ENCODE results near the gene NENF.

Gene NENF

GRCh38 chr1:212482637-212483441 is 50.1 kb downstream of the NENF start:
- FAIRE-seq, result no peak

- FAIRE-seq, result no peak
Observed at GRCh38 chr1:212484701-212485570, 52.2 kb downstream of the NENF start.

DNA sequence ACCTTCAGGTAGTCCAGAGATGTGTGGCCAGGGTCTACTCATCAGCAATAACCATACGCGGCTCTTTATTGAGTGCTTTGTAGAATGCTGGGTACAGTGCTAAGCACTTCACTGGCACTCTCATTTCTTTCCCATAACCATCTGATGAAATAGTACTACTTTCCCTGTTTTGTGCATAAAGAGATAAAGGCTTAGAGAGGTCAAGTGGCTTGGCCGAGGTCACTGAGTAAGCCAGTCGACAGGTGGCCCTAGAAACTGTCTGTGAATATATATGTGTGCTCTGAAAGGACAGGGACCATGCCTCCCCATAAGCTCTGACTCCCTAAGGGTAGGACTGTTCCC is 52.8 kb downstream of the NENF start:
- FAIRE-seq, result no peak

- FAIRE-seq, result no peak
Observed at GRCh38 chr1:212485913-212486618, 53.3 kb downstream of the NENF start.

DNA sequence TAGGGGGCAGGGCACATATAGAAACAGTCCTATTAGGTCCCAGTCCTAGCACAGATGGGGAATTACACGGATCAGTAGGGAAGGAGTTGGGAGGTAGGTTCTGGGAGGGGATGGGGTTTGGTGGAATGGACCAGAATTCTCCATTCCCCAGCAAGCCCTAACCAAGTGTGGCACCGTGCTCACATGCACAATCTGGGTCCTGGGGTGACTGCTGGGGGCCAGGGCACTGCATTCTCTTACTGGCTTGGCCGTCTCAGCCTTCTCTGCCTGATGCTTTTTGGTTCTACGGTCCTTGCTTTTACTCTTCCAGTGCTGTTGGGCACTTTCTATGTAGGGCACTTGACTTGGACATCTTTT is 53.9 kb downstream of the NENF start:
- no peak for FAIRE-seq

DNA sequence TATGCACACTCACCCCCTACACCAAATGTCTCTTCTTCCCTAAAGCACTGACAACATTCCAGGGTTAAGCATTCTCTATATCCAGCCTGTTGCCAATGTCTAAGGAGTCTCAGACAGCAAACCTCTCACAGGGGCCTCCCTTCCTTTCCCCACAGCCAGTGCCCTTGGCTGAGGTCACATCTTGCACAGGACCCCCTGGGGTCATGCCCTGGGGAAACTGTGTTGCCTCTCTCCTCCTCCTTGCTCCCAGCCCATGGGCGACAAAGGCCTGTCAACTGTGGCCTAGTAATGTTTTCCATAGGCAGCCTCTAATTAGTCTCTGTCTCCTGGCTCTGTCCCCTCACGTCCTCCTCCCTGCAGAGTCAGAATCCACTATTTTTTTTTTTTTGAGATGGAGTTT is 54.6 kb downstream of the NENF start:
- FAIRE-seq, result no peak

DNA sequence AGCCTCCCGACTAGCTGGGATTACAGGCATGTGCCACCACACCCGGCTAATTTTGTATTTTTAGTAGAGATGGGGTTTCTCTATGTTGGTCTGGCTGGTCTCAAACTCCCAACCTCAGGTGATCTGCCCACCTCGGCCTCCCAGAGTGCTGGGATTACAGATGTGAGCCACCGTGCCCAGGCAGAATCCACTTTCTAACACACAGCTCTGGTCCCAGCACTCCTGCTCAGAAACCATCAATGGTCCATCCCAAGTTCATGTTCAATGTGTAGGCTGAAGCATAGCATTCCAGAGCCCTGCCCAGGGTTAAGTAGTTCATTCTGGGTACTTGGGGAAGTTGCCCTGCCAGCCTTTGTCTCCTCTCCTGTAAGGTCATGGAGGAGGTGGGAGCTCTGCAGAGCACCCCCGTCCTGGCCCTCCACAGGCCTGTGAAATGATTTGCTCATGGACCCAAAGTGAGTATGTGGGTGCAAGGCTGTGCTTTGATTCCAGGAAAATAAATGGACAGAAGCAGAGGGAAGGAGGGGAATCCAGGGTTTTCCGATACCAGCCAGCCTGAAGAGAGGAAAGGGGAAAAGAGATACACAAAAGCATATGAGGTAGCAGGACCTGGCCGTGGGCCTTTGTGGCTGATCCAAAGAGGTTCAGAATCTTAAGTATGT is 55.2 kb downstream of the NENF start:
- FAIRE-seq, result no peak

DNA sequence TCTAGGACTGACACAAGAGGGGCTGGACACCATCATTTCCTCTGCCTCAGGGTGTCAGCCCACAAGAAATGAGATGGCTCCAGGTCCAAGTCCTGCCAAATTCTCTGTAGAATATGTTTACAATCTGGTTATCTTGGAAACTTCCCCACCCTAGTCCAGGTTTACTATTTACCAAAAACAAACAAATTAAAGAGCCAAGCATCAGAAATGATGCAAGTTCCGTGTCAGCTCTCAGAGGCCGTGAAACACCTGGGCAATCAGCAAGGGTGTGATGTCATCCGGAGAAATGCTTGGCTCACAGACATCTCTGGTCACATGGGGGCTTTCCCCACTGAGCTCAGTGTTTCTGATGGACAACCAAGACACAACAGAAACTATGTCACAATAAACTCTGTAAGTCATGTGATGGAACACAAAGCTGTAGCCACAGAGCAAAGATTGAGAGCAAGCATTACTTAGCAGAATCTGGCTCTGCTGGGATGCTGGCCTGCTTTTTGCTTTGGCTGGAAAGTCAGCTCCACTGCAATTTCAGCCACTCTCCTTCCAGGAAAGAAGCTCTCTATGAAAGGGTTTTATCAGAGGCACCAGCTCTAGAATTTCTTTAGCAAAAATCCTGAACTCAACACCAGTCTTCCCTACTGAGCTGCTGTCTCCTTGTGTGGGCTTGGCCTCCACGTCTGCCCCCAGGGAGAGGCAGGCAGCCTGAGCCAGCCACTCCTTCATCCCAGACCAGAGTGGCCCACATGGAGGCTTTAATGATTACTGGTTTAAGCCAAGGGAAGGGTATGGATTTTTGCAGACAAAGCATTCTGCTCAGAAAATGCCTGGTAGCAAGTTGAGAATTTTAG is 55.9 kb downstream of the NENF start:
- FAIRE-seq, result no peak

GRCh38 chr1:212489284-212489859 is 56.7 kb downstream of the NENF start:
- no peak for FAIRE-seq

DNA sequence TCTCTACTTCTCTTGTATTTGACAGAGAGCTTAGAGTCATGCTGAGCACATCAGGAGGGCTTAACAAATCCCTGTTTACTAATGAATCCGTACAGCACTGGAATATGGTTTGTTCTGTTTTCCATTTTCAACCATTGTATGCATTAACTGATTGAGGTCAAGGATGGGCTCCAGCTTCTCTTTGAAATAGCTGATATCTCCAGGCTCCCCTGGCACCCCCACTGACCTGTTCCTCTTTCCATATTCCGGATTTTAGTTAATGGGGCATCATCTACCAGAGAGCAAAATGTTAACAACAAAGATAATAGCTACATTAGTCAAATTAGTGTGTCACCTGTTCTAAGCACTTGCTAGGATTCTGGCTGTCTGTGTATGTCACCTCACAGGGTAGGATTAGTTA is 57.6 kb downstream of the NENF start:
- FAIRE-seq, result no peak

GRCh38 chr1:212491454-212491853 is 58.7 kb downstream of the NENF start:
- FAIRE-seq, result no peak

Data from endometrium (tissue), 2 donors.